IMR-90 (cell line): Measurements from ENCODE around the gene MSANTD1. TPM values are rescaled to one million over a fixed set of nuclear protein-coding genes. Genes with fewer than 3 reads are reported as not detected.
"Not testable (repeated sequence)": the region's sequence is repeated elsewhere in the genome, so short reads cannot be mapped to it uniquely, and the experiment has no call there.

ENCODE experiments used
- ATAC-seq: fragments of 200-7000 bp; cut with Tn5 transposase; 2 replicates; pipeline ENCODE4 v1.9.1; 2020; ENCODE audit warnings: low read depth, mild to moderate bottlenecking, moderate library complexity
- BruUV-seq: library from RNA; stranded (reverse); fragments of 400-500 nt; replicated peaks from 2 replicates; lab custom pipeline; 2021; lab: Mats Ljungman, UMichigan
- CTCF ChIA-PET: fragments of 300-600 bp; formaldehyde crosslinking; extraction: SDS; loops from one replicate; lab custom pipeline; 2021; ENCODE audit warnings: antibody characterized with exemption; lab: Yijun Ruan, JAX
- POLR2A ChIA-PET: fragments of 300-600 bp; sonication (Branson Sonifier 250); formaldehyde crosslinking; loops from one replicate; lab custom pipeline; 2022; ENCODE audit warnings: antibody characterized with exemption; ENCODE audit not compliant: unreplicated experiment; lab: Charles Lee
- DNase-seq: peaks from one replicate; pipeline ENCODE4 v3.0.0; 2013
- H2AFZ ChIP-seq: replicated peaks from 2 replicates; pipeline ENCODE3; 2013; ENCODE audit warnings: low read length, mild to moderate bottlenecking; ENCODE audit not compliant: poor library complexity
- H2AK5ac ChIP-seq: 2 replicates; pipeline ENCODE4 v1.6.1; 2013; ENCODE audit warnings: low read depth, low read length, inconsistent platforms
- H2AK9ac ChIP-seq: replicated peaks from 2 replicates; pipeline ENCODE3; 2013; ENCODE audit warnings: mild to moderate bottlenecking, low read depth, low read length, moderate library complexity; ENCODE audit not compliant: poor library complexity
- H2BK120ac ChIP-seq: 2 replicates; pipeline ENCODE4 v1.6.1; 2013; ENCODE audit warnings: low read depth, low read length, inconsistent platforms
- H2BK15ac ChIP-seq: 3 replicates; pipeline ENCODE4 v1.6.1; 2013; ENCODE audit warnings: low read depth, low read length, inconsistent platforms
- H2BK20ac ChIP-seq: 2 replicates; pipeline ENCODE4 v1.6.1; 2013; ENCODE audit warnings: low read depth, mild to moderate bottlenecking, inconsistent platforms, low read length, moderate library complexity
- H2BK5ac ChIP-seq: 2 replicates; pipeline ENCODE4 v1.6.1; 2013; ENCODE audit warnings: mild to moderate bottlenecking, low read depth, low read length, inconsistent platforms; ENCODE audit not compliant: poor library complexity, severe bottlenecking
- H3K14ac ChIP-seq: replicated peaks from 2 replicates; pipeline ENCODE4 v1.6.1; 2013; ENCODE audit warnings: low read depth, low read length, inconsistent platforms
- H3K18ac ChIP-seq: 2 replicates; pipeline ENCODE4 v1.6.1; 2013; ENCODE audit warnings: low read depth, low read length, control low read depth
- H3K23ac ChIP-seq: 2 replicates; pipeline ENCODE4 v1.6.1; 2013; ENCODE audit warnings: low read depth, low read length, inconsistent platforms
- H3K27ac ChIP-seq: 2 replicates; pipeline ENCODE4 v1.5.1; 2013; ENCODE audit warnings: mild to moderate bottlenecking, control low read depth, low read length; ENCODE audit not compliant: insufficient read depth
- H3K27me3 ChIP-seq: 2 replicates; pipeline ENCODE4 v1.6.1; 2013; ENCODE audit warnings: low read length; ENCODE audit not compliant: control insufficient read depth, insufficient read depth
- H3K36me3 ChIP-seq: 2 replicates; pipeline ENCODE4 v1.6.1; 2013; ENCODE audit warnings: low read length, mixed read lengths; ENCODE audit not compliant: control insufficient read depth, insufficient read depth
- H3K4ac ChIP-seq: 2 replicates; pipeline ENCODE4 v1.6.1; 2013; ENCODE audit warnings: low read depth, low read length, inconsistent platforms
- H3K4me1 ChIP-seq: 2 replicates; pipeline ENCODE4 v1.6.1; 2013; ENCODE audit warnings: low read length, mixed read lengths; ENCODE audit not compliant: control insufficient read depth, insufficient read depth
- H3K4me2 ChIP-seq: 2 replicates; pipeline ENCODE4 v1.6.1; 2013; ENCODE audit warnings: low read depth, mild to moderate bottlenecking, control low read depth, low read length, moderate library complexity
- H3K4me3 ChIP-seq: 2 replicates; pipeline ENCODE4 v1.5.1; 2013; ENCODE audit warnings: low read depth, mild to moderate bottlenecking, control low read depth, low read length, moderate library complexity; ENCODE audit not compliant: insufficient read depth
- H3K56ac ChIP-seq: 2 replicates; pipeline ENCODE4 v1.6.1; 2013; ENCODE audit warnings: low read length, inconsistent platforms; ENCODE audit not compliant: insufficient read depth; ENCODE audit errors: extremely low read depth
- H3K79me1 ChIP-seq, 2 experiments: 2 replicates each; pipeline ENCODE4 v1.6.1; 2013; ENCODE audit warnings: low read length in 2 of 2, inconsistent platforms in 1 of 2, low read depth in 1 of 2
- H3K9ac ChIP-seq: 2 replicates; pipeline ENCODE4 v1.6.1; 2013; ENCODE audit warnings: low read depth, low read length, control low read depth
- H3K9me1 ChIP-seq: 2 replicates; pipeline ENCODE4 v1.6.1; 2013; ENCODE audit warnings: low read length, inconsistent platforms; ENCODE audit not compliant: insufficient read depth
- H3K9me3 ChIP-seq: 2 replicates; pipeline ENCODE4 v1.6.1; 2013; ENCODE audit warnings: low read length; ENCODE audit not compliant: control insufficient read depth, insufficient read depth
- H4K20me1 ChIP-seq: 2 replicates; pipeline ENCODE4 v1.6.1; 2013; ENCODE audit warnings: low read length, inconsistent platforms; ENCODE audit not compliant: insufficient read depth
- H4K5ac ChIP-seq: 2 replicates; pipeline ENCODE4 v1.6.1; 2013; ENCODE audit warnings: mild to moderate bottlenecking, low read depth, low read length, control low read depth
- H4K8ac ChIP-seq, 2 experiments: 2 replicates each; pipeline ENCODE4 v1.6.1; 2013; ENCODE audit warnings: low read depth in 2 of 2, low read length in 2 of 2, control low read depth in 1 of 2, inconsistent platforms in 1 of 2
- H4K91ac ChIP-seq: 2 replicates; pipeline ENCODE4 v1.6.1; 2013; ENCODE audit warnings: low read depth, low read length, inconsistent platforms; ENCODE audit not compliant: insufficient read depth
- CHD1 ChIP-seq: IDR thresholded peaks from 2 replicates; pipeline ENCODE4 v1.6.1; 2012; ENCODE audit warnings: low read depth, low read length, improper control_type of control experiment
- WGBS, 2 experiments: methylation state at CpG; one replicate each; pipeline versions ENCODE4 v1.1.5 to v1.1.7; 2013; ENCODE audit warnings: missing lambda C conversion rate in 2 of 2; ENCODE audit not compliant: insufficient read length in 1 of 2; ENCODE audit errors: extremely low coverage in 2 of 2; 5-methylcytosine and 5-hydroxymethylcytosine counted together
- dilution Hi-C: fragments of 300-500 bp; cut with HindIII; formaldehyde crosslinking; loops from one replicate; pipeline ENCODE4 v1.14.3; 2018; ENCODE audit warnings: low sequenced_read_pairs; ENCODE audit not compliant: unreplicated experiment
- in situ Hi-C: fragments of 300-500 bp; cut with MboI; formaldehyde crosslinking; loops from 3 replicates; pipeline ENCODE4 v1.14.3; 2019; ENCODE audit warnings: low sequenced_read_pairs, inconsistent platforms, mixed read lengths
- intact Hi-C: fragments of 100-400 bp; cut with micrococcal nuclease; formaldehyde crosslinking; loops from 2 replicates; pipeline ENCODE4 v1.10.0; 2022
- polyA plus RNA-seq, 3 experiments: library from polyadenylated mRNA; depleted of rRNA; stranded (reverse); fragments of >200 nt; gene quantifications; 2 replicates each; pipeline ENCODE4 v1.2.3, GENCODE V29; 2012; ENCODE audit warnings: low replicate concordance in 1 of 3
- total RNA-seq: library from RNA; depleted of rRNA; stranded (reverse); fragments of >200 nt; gene quantifications from 2 replicates; pipeline ENCODE4 v1.2.3, GENCODE V29; 2012

The MSANTD1 gene
- total and polyA plus RNA-seq, 2 of the 4 experiments (the other 2 are of a cell fraction) = under 0.01 to 0.07 TPM

GRCh38 chr4:3299976-3300671 is 51.2 kb downstream of the MSANTD1 start:
- Histone ChIP-seq H4K5ac (no peak overlapping the region), H3K9me1 (peaks cover 6% of the 10 kb centered on the region), H2BK120ac (no peak overlapping the region), H3K27me3 (no peaks in the 10 kb centered on the region), H3K4ac (no peak overlapping the region), H3K23ac (no peak overlapping the region), H2AK5ac (no peak overlapping the region), H3K9ac (no peak overlapping the region), H2AFZ (no peak overlapping the region), H2BK20ac (no peak overlapping the region), H3K27ac (no peak overlapping the region), H3K36me3 (no peaks in the 10 kb centered on the region), H4K91ac (no peak overlapping the region), H3K79me1 (peaks cover 31 to 77% of the 10 kb centered on the region in 2 experiments), H3K4me3 (no peak overlapping the region), H3K4me1 (peaks cover 12% of the 10 kb centered on the region), H2BK15ac (no peak overlapping the region), H4K20me1 (peaks cover 52% of the 10 kb centered on the region), H3K18ac (no peak overlapping the region), H3K56ac (no peak overlapping the region), H2BK5ac (no peak overlapping the region), H4K8ac (no peak overlapping the region), H3K14ac (no peak overlapping the region), H3K4me2 (no peak overlapping the region), H3K9me3 (no peaks in the 10 kb centered on the region), H2AK9ac (no peak overlapping the region)
- ATAC-seq (no peak), DNase-seq (no peak)
- in situ Hi-C loops = no loop called here
- POLR2A ChIA-PET = no interaction called here
- CTCF ChIA-PET = no interaction called here
- WGBS, 2 experiments = 90% methylated on average over 6 of the region's 19 CpGs; no CpG with 5 or more reads in 1 of the 2 experiments
- dilution Hi-C loops = no loop called here
- TF ChIP-seq CHD1 = no peak
- no TSS peak for BruUV-seq
- intact Hi-C loops = no loop called here

- Histone ChIP-seq H3K79me1 (peaks cover 31 to 79% of the 10 kb centered on the region in 2 experiments), H4K20me1 (peaks cover 57% of the 10 kb centered on the region), H3K4me1 (peaks cover 18% of the 10 kb centered on the region), H3K9me1 (peaks cover 13% of the 10 kb centered on the region)
- H2BK5ac ChIP-seq, H3K27me3 ChIP-seq, H3K9me3 ChIP-seq, H4K5ac ChIP-seq, DNase-seq, H2AK5ac ChIP-seq, H3K36me3 ChIP-seq, H3K4ac ChIP-seq, H3K23ac ChIP-seq, in situ Hi-C loops, H3K9ac ChIP-seq, H3K18ac ChIP-seq, H3K14ac ChIP-seq, H2AFZ ChIP-seq, dilution Hi-C loops, H3K56ac ChIP-seq, intact Hi-C loops, H2BK20ac ChIP-seq, H2BK120ac ChIP-seq, ATAC-seq, H4K91ac ChIP-seq, H3K4me3 ChIP-seq, H2BK15ac ChIP-seq, H3K4me2 ChIP-seq, BruUV-seq, H2AK9ac ChIP-seq, H3K27ac ChIP-seq, CTCF ChIA-PET, H4K8ac ChIP-seq, POLR2A ChIA-PET: not testable (repeated sequence)
- 90% methylated on average over 2 of the region's 15 CpGs; no CpG with 5 or more reads in 1 of the 2 experiments for WGBS, 2 experiments
Measured at GRCh38 chr4:3300882-3301281, 51.9 kb downstream of the MSANTD1 start.
